Kidney (tissue), 14 donors: Measurements from ENCODE around the gene RTN4IP1. TPM values are rescaled to one million over a fixed set of nuclear protein-coding genes. Genes with fewer than 3 reads are reported as not detected.

Experiments
- DNase-seq, 5 donors: peaks; one replicate each; pipeline ENCODE4 v3.0.0-alpha.2; 2013 to 2020
- FAIRE-seq: peaks from 2 replicates; lab custom pipeline; 2012; peaks lifted over from hg19 to GRCh38; lab: Jason Lieb, UNC
- H3K27ac ChIP-seq, 2 donors: one replicate each; pipeline ENCODE4 v1.7.0; 2013; ENCODE audit warnings: low read depth in 2 of 2, low read length in 2 of 2, inconsistent platforms in 1 of 2
- H3K27me3 ChIP-seq: one replicate; pipeline ENCODE4 v1.7.1; 2013; ENCODE audit warnings: low read length, inconsistent platforms; ENCODE audit not compliant: control insufficient read depth, insufficient read depth
- H3K36me3 ChIP-seq, 3 donors: one replicate each; pipeline versions ENCODE4 v1.7.0 to v1.7.1; 2013; ENCODE audit warnings: low read length in 3 of 3, control low read depth in 1 of 3, inconsistent platforms in 1 of 3; ENCODE audit not compliant: insufficient read depth in 3 of 3, control insufficient read depth in 2 of 3
- H3K4me1 ChIP-seq, 3 donors: one replicate each; pipeline versions ENCODE4 v1.7.0 to v1.7.1; 2013; ENCODE audit warnings: low read length in 3 of 3, inconsistent platforms in 1 of 3, low read depth in 1 of 3; ENCODE audit not compliant: control insufficient read depth in 2 of 3, insufficient read depth in 2 of 3
- H3K4me3 ChIP-seq, 3 donors: one replicate each; pipeline versions ENCODE4 v1.7.0 to v1.8.1; 2013; ENCODE audit warnings: low read length in 3 of 3, control low read depth in 1 of 3, inconsistent platforms in 1 of 3
- H3K9ac ChIP-seq, 3 donors: one replicate each; pipeline versions ENCODE4 v1.7.0 to v1.7.1; 2013; ENCODE audit warnings: low read length in 3 of 3, control low read depth in 1 of 3, inconsistent platforms in 1 of 3
- H3K9me3 ChIP-seq, 3 donors: one replicate each; pipeline versions ENCODE4 v1.7.0 to v1.7.1; 2013; ENCODE audit warnings: low read length in 3 of 3, control low read depth in 1 of 3, inconsistent platforms in 1 of 3; ENCODE audit not compliant: control insufficient read depth in 2 of 3, insufficient read depth in 1 of 3
- intact Hi-C: fragments of 100-400 bp; cut with DNase I; formaldehyde crosslinking; loops from one replicate; pipeline ENCODE4 v1.11.1; 2022
- polyA plus RNA-seq: library from polyadenylated mRNA; stranded (reverse); fragments of 350-450 nt; fragmentation: Illumina TruSeq; extraction: RNeasy Lipid Tissue Mini Kit (QIAGEN cat#74804); gene quantifications from one replicate; pipeline ENCODE4 v1.2.3, GENCODE V29; 2014; ENCODE audit warnings: low read depth, low replicate concordance; ENCODE audit not compliant: insufficient read depth
- total RNA-seq: library from RNA; stranded (reverse); fragmentation: NEBNext Ultra II Directional; extraction: Animal tissue kit (Norgen Biotek cat#: 25700); gene quantifications from one replicate; pipeline ENCODE4 v1.2.1, GENCODE V29; 2021
- TF ChIP-seq, protein P1 (sequence below): IDR thresholded peaks from 3 replicates; pipeline ENCODE4 v1.5.1; 2012; ENCODE audit warnings: mild to moderate bottlenecking, moderate library complexity, borderline replicate concordance; ENCODE audit not compliant: insufficient read depth; ENCODE audit errors: extremely low read depth
- donor health status: control.
- donor health status: control.
- donor health status: control.
- donor health status: control.
- donor health status: control.
- donor health status: DM: yes; HTN: yes; CAD: no.
- donor health status: Normal renal cell carcinoma (clear cell type).

Gene RTN4IP1
- total and polyA plus RNA-seq, 2 donors from 2014 or later, result 8.9 to 19.3 TPM

- Histone ChIP-seq H3K27ac (no peak overlapping the region), H3K36me3 (peaks cover 0 to 10% (median 9%) of the 10 kb centered on the region in 3 donors), H3K9me3 (no peaks in the 10 kb centered on the region), H3K27me3 (no peaks in the 10 kb centered on the region), H3K9ac (no peak overlapping the region), H3K4me1 (no peaks in the 10 kb centered on the region), H3K4me3 (no peak overlapping the region)
- intact Hi-C loops, result loop anchor here (10.0 kb wide), 1 partner anchor 228 kb away; no protein-coding TSS in a partner anchor
- DNase-seq (no peak), FAIRE-seq (no peak)
- TF ChIP-seq, protein P1, sequence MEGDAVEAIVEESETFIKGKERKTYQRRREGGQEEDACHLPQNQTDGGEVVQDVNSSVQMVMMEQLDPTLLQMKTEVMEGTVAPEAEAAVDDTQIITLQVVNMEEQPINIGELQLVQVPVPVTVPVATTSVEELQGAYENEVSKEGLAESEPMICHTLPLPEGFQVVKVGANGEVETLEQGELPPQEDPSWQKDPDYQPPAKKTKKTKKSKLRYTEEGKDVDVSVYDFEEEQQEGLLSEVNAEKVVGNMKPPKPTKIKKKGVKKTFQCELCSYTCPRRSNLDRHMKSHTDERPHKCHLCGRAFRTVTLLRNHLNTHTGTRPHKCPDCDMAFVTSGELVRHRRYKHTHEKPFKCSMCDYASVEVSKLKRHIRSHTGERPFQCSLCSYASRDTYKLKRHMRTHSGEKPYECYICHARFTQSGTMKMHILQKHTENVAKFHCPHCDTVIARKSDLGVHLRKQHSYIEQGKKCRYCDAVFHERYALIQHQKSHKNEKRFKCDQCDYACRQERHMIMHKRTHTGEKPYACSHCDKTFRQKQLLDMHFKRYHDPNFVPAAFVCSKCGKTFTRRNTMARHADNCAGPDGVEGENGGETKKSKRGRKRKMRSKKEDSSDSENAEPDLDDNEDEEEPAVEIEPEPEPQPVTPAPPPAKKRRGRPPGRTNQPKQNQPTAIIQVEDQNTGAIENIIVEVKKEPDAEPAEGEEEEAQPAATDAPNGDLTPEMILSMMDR, result no peak
These were observed 56.9 kb downstream of the RTN4IP1 start for GRCh38 chr6:106572436-106572835.

DNA sequence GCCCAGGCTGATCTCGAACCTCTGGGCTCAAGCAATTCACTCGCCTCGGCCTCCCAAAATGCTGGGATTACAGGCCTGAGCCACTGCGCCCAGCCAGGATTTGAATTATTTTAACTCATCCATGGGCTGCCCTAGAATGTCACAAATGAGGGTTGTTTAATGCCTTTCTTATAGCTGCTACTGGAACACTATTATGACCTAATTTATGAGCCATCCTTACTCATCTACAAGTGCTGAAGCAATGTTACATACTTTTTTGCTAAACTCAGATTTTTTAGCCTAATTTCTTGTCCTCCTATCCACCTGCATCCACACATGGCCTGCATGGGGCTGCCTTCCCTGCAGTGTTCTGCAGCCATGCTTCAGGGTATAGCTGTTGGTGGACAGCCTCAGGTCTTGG, 59.9 kb downstream of the RTN4IP1 start:
- FAIRE-seq, result no peak
- peaks cover 0 to 13% (median 10%) of the 10 kb centered on the region in 3 donors for H3K36me3 ChIP-seq
- intact Hi-C loops, result loop anchor here (10.0 kb wide), 1 partner anchor 125 kb away; no protein-coding TSS in a partner anchor
- H3K9me3 ChIP-seq, result no peaks in the 10 kb centered on the region
- no peak for DNase-seq
- no peaks in the 10 kb centered on the region for H3K27me3 ChIP-seq
- no peak overlapping the region for H3K9ac ChIP-seq
- no peak overlapping the region for H3K4me3 ChIP-seq
- H3K27ac ChIP-seq, result no peak overlapping the region
- no peaks in the 10 kb centered on the region for H3K4me1 ChIP-seq
- TF ChIP-seq, protein P1, result no peak

DNA sequence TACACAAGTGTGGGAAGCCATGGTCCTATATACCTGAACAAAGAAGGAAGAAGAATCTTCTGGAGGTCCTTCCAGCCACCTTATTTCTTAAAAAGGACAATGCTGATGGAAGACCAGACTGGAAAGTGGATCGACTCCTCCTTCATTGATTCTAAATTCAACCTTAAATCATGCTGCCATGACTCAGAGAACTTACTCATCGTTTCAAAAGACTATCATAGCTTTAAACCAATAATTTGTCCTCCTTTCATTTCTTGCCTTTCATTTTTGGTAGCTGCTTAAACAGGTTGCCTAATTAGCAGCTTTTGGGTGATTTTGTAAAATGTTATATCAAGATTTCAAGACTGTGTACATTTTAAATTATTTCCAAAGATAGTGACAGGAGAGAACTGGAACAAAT, 60.8 kb downstream of the RTN4IP1 start:
- FAIRE-seq, result no peak
- TF ChIP-seq, protein P1, result no peak
- H3K9ac ChIP-seq, result no peak overlapping the region

GRCh38 chr6:106564476-106564875, 64.8 kb downstream of the RTN4IP1 start:
- DNase-seq (no peak), FAIRE-seq (no peak)
- no peak overlapping the region for H3K4me3 ChIP-seq
- no peak overlapping the region for H3K9ac ChIP-seq
- H3K27me3 ChIP-seq, result no peaks in the 10 kb centered on the region
- H3K27ac ChIP-seq, result no peak overlapping the region
- H3K9me3 ChIP-seq, result no peaks in the 10 kb centered on the region
- TF ChIP-seq, protein P1, result no peak
- H3K4me1 ChIP-seq, result no peaks in the 10 kb centered on the region
- peaks cover 0 to 17% (median 6%) of the 10 kb centered on the region in 3 donors for H3K36me3 ChIP-seq
- intact Hi-C loops, result loop anchor here (10.0 kb wide), 1 partner anchor 120 kb away; no protein-coding TSS in a partner anchor

More for the DNA sequence above, 60.8 kb downstream of the RTN4IP1 start:
- no peak overlapping the region for H3K4me3 ChIP-seq
- H3K27ac ChIP-seq, result no peak overlapping the region
- intact Hi-C loops, result loop anchor here (10.0 kb wide), 1 partner anchor 124 kb away; no protein-coding TSS in a partner anchor
- H3K27me3 ChIP-seq, result no peaks in the 10 kb centered on the region
- no peaks in the 10 kb centered on the region for H3K4me1 ChIP-seq
- peaks cover 0 to 13% (median 10%) of the 10 kb centered on the region in 3 donors for H3K36me3 ChIP-seq
- DNase-seq, result no peak
- H3K9me3 ChIP-seq, result no peaks in the 10 kb centered on the region
